SK-N-SH treated with all-trans-retinoic acid at 6 μM for 48 hours (cell line): Measurements from ENCODE around the gene GNAQ.

Source experiments
- ATAC-seq: fragments of 200-7000 bp; cut with Tn5 transposase; 3 replicates; pipeline ENCODE4 v1.9.1; 2020; ENCODE audit warnings: mild to moderate bottlenecking, moderate library complexity
- ARNTL ChIP-seq: fragments of 450-650 bp; formaldehyde crosslinking; IDR thresholded peaks from 2 replicates; pipeline ENCODE4 v1.5.0; 2020; ENCODE audit warnings: low read depth, mild to moderate bottlenecking, moderate library complexity, borderline replicate concordance
- BACH2 ChIP-seq: fragments of 250-450 bp; sonication (Bioruptor Pico); IDR thresholded peaks from 2 replicates; pipeline ENCODE4 v1.9.0; 2021; ENCODE audit warnings: mild to moderate bottlenecking, borderline replicate concordance
- CSDC2 ChIP-seq: fragments of 250-450 bp; sonication (Bioruptor Pico); IDR thresholded peaks from 2 replicates; pipeline ENCODE4 v1.5.0; 2020; ENCODE audit warnings: mild to moderate bottlenecking, moderate library complexity
- CSRNP3 ChIP-seq: fragments of 250-450 bp; sonication (Bioruptor Pico); IDR thresholded peaks from 2 replicates; pipeline ENCODE4 v1.5.1; 2021; ENCODE audit warnings: mild to moderate bottlenecking, moderate library complexity
- ESRRG ChIP-seq: fragments of 250-450 bp; sonication (Bioruptor Pico); IDR thresholded peaks from 2 replicates; pipeline ENCODE4 v1.6.1; 2021; ENCODE audit warnings: mild to moderate bottlenecking
- GLIS3 ChIP-seq: fragments of 250-450 bp; sonication (Bioruptor Pico); IDR thresholded peaks from 2 replicates; pipeline ENCODE4 v1.5.0; 2020; ENCODE audit warnings: mild to moderate bottlenecking, moderate library complexity
- ISL1 ChIP-seq: fragments of 250-450 bp; sonication (Bioruptor Pico); IDR thresholded peaks from 2 replicates; pipeline ENCODE4 v2.1.2; 2022; ENCODE audit warnings: mild to moderate bottlenecking, moderate library complexity
- PPARA ChIP-seq: fragments of 250-450 bp; sonication (Bioruptor Pico); IDR thresholded peaks from 2 replicates; pipeline ENCODE4 v1.5.0; 2020; ENCODE audit warnings: mild to moderate bottlenecking, borderline replicate concordance
- RARB ChIP-seq: fragments of 250-450 bp; sonication (Bioruptor Pico); IDR thresholded peaks from 2 replicates; pipeline ENCODE4 v1.8.0; 2021; ENCODE audit warnings: mild to moderate bottlenecking, moderate library complexity
- SNAI2 ChIP-seq: fragments of 250-450 bp; sonication (Bioruptor Pico); IDR thresholded peaks from 2 replicates; pipeline ENCODE4 v1.5.0; 2020; ENCODE audit warnings: mild to moderate bottlenecking, moderate library complexity
- TCF4 ChIP-seq: fragments of 250-450 bp; sonication (Bioruptor Pico); IDR thresholded peaks from 2 replicates; pipeline ENCODE4 v1.8.0; 2021; ENCODE audit warnings: mild to moderate bottlenecking, moderate library complexity, borderline replicate concordance
- TOX ChIP-seq: fragments of 250-450 bp; sonication (Bioruptor Pico); IDR thresholded peaks from 2 replicates; pipeline ENCODE4 v1.8.0; 2021; ENCODE audit warnings: mild to moderate bottlenecking, moderate library complexity, borderline replicate concordance
- TSHZ2 ChIP-seq: fragments of 250-450 bp; sonication (Bioruptor Pico); IDR thresholded peaks from 2 replicates; pipeline ENCODE4 v1.5.0; 2020; ENCODE audit warnings: mild to moderate bottlenecking, moderate library complexity
- ZC3H10 ChIP-seq: fragments of 250-450 bp; sonication (Bioruptor Pico); IDR thresholded peaks from 2 replicates; pipeline ENCODE4 v1.5.1; 2021; ENCODE audit warnings: mild to moderate bottlenecking, moderate library complexity
- ZFP3 ChIP-seq: fragments of 250-450 bp; sonication (Bioruptor Pico); IDR thresholded peaks from 2 replicates; pipeline ENCODE4 v1.5.0; 2020; ENCODE audit warnings: mild to moderate bottlenecking, moderate library complexity
- ZFP30 ChIP-seq: fragments of 450-650 bp; formaldehyde crosslinking; IDR thresholded peaks from 2 replicates; pipeline ENCODE4 v1.5.0; 2022; ENCODE audit warnings: mild to moderate bottlenecking, moderate library complexity
- ZNF565 ChIP-seq: fragments of 450-650 bp; formaldehyde crosslinking; conservative IDR thresholded peaks from 2 replicates; pipeline ENCODE4 v1.5.0; 2020; ENCODE audit warnings: low read depth, mild to moderate bottlenecking, moderate library complexity
- ZNF70 ChIP-seq: fragments of 450-650 bp; formaldehyde crosslinking; IDR thresholded peaks from 2 replicates; pipeline ENCODE4 v1.5.0; 2020; ENCODE audit warnings: mild to moderate bottlenecking, moderate library complexity
- ZNF8 ChIP-seq: fragments of 450-650 bp; formaldehyde crosslinking; IDR thresholded peaks from 2 replicates; pipeline ENCODE4 v1.5.0; 2020; ENCODE audit warnings: mild to moderate bottlenecking, moderate library complexity
- TF ChIP-seq, protein P1 (sequence below): fragments of 250-450 bp; sonication (Bioruptor Pico); IDR thresholded peaks from 2 replicates; pipeline ENCODE4 v1.8.0; 2020; ENCODE audit warnings: mild to moderate bottlenecking, moderate library complexity, borderline replicate concordance
- TF ChIP-seq, protein P2 (sequence below): fragments of 250-450 bp; sonication (Bioruptor Pico); IDR thresholded peaks from 2 replicates; pipeline ENCODE4 v1.8.0; 2021; ENCODE audit warnings: low read depth, mild to moderate bottlenecking, moderate library complexity, borderline replicate concordance
- TF ChIP-seq, protein P3 (sequence below): fragments of 250-450 bp; sonication (Bioruptor Pico); IDR thresholded peaks from 2 replicates; pipeline ENCODE4 v1.5.1; 2020; ENCODE audit warnings: low read depth, mild to moderate bottlenecking, moderate library complexity

The GNAQ gene

GRCh38 chr9:77794985-77795384, 236.6 kb downstream of the GNAQ start:
- TF ChIP-seq ZNF70 (CRISPR knock-in tag) (no peak), ZNF565 (no peak), SNAI2 (no peak), ZFP3 (CRISPR knock-in tag) (no peak), RARB (CRISPR knock-in tag) (no peak), CSDC2 (CRISPR knock-in tag) (no peak)
- ATAC-seq, result no peak

DNA sequence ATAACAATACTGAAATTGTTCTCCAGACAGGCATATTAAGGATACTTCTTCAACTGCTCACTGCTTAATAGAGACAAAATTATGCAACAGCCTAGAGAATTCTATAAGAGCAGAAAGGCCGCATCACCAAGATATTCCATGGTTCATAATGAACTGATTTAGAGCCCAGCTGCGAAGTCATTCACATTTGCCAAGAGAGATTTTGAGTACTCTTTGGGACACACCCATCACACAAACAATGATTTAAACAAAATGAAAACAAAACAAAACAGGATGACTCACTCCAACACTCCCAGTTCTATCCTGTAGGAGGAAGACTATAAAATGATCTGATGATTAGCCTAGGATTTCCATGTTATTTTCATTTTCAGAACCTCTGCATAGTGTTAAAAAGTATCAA, 237.8 kb downstream of the GNAQ start:
- no peak; the same call in 2 of the 3 replicates for ATAC-seq
- no peak for TF ChIP-seq CSRNP3 (CRISPR knock-in tag)
- no peak for TF ChIP-seq CSDC2 (CRISPR knock-in tag)
- TF ChIP-seq ZNF8, result no peak
- TF ChIP-seq ZFP30 (CRISPR knock-in tag), result no peak
- TF ChIP-seq GLIS3 (CRISPR knock-in tag), result no peak
- no peak for TF ChIP-seq ZC3H10 (CRISPR knock-in tag)
- no peak for TF ChIP-seq PPARA (CRISPR knock-in tag)
- TF ChIP-seq, protein P1, sequence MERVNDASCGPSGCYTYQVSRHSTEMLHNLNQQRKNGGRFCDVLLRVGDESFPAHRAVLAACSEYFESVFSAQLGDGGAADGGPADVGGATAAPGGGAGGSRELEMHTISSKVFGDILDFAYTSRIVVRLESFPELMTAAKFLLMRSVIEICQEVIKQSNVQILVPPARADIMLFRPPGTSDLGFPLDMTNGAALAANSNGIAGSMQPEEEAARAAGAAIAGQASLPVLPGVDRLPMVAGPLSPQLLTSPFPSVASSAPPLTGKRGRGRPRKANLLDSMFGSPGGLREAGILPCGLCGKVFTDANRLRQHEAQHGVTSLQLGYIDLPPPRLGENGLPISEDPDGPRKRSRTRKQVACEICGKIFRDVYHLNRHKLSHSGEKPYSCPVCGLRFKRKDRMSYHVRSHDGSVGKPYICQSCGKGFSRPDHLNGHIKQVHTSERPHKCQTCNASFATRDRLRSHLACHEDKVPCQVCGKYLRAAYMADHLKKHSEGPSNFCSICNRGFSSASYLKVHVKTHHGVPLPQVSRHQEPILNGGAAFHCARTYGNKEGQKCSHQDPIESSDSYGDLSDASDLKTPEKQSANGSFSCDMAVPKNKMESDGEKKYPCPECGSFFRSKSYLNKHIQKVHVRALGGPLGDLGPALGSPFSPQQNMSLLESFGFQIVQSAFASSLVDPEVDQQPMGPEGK (CRISPR knock-in tag), result no peak
- TF ChIP-seq, all 23 proteins: peak for 0

DNA sequence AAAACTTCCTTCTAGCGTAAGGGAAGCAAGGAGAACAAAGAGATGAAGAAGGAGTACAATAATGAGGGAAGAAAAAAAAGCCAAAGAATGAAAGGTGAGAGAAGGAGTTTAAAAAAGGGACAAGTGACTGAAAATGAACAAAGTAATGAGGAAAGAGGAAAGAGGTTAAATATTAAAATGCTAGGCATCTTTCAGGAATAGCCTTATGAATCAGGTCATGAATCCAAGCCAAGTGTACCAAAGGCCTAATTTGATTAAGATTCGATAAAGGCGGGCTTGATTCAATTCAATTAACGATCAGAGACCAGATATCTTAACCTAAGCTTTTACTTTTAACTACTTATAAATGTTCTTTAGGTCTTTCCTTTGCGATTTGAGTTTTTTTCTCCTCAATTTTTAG, 241.7 kb downstream of the GNAQ start:
- ATAC-seq, result no peak
- TF ChIP-seq ZFP30 (CRISPR knock-in tag) (no peak), ISL1 (CRISPR knock-in tag) (no peak), RARB (CRISPR knock-in tag) (no peak), TOX (CRISPR knock-in tag) (no peak), BACH2 (CRISPR knock-in tag) (no peak), ZFP3 (CRISPR knock-in tag) (no peak), CSDC2 (CRISPR knock-in tag) (no peak), CSRNP3 (CRISPR knock-in tag) (no peak)
- TF ChIP-seq, protein P2, sequence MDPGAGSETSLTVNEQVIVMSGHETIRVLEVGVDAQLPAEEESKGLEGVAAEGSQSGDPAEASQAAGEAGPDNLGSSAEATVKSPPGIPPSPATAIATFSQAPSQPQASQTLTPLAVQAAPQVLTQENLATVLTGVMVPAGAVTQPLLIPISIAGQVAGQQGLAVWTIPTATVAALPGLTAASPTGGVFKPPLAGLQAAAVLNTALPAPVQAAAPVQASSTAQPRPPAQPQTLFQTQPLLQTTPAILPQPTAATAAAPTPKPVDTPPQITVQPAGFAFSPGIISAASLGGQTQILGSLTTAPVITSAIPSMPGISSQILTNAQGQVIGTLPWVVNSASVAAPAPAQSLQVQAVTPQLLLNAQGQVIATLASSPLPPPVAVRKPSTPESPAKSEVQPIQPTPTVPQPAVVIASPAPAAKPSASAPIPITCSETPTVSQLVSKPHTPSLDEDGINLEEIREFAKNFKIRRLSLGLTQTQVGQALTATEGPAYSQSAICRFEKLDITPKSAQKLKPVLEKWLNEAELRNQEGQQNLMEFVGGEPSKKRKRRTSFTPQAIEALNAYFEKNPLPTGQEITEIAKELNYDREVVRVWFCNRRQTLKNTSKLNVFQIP (CRISPR knock-in tag), result no peak
- TF ChIP-seq, all 23 proteins: peak for 0

DNA sequence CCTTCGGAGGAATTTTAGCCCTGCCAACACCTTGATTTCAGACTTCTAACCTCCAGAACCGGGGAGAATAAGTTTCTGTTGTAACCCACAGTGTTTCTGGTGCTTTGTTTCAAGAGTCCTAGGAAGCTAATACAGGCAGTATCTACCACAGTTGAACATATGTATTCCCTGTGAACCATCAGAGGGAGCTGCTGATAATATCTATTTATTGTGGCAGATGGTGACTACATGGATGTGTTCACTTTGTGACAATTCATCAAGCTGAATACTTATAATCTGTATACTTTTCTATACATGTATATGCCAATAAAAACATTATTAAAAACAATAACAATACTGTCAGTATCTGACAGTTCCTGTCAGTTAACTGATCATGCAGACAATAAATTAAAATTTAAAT, 246.3 kb downstream of the GNAQ start:
- TF ChIP-seq TOX (CRISPR knock-in tag), result no peak
- TF ChIP-seq ZC3H10 (CRISPR knock-in tag), result no peak
- no peak for TF ChIP-seq ZNF70 (CRISPR knock-in tag)
- TF ChIP-seq TCF4, result no peak; the same call in 1 of the 2 replicates
- no peak for ATAC-seq

DNA sequence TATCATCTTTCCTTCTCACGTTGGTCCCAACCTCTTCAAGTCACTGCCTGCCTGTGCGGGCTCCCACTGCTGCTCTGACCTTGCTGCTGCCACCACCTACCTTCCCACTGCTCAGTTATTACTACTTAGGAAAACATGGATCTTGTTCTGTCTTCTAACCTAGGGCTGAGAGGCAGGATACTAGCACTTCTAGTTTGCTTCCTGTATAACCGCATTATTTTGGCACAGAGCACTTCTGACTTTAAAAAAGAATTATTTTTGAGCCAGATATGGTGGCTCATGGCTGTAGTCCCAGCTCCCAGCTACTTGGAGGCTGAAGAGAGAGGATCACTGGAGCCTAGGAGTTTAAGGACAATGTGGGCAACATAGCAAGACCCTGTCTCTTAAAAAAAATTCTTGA, 248.1 kb downstream of the GNAQ start:
- TF ChIP-seq BACH2 (CRISPR knock-in tag) (no peak), ZC3H10 (CRISPR knock-in tag) (no peak), TOX (CRISPR knock-in tag) (no peak), GLIS3 (CRISPR knock-in tag) (no peak), ARNTL (no peak), ESRRG (CRISPR knock-in tag) (no peak), RARB (CRISPR knock-in tag) (no peak), ZNF565 (no peak), PPARA (CRISPR knock-in tag) (no peak), SNAI2 (no peak), TCF4 (no peak), TSHZ2 (no peak)
- TF ChIP-seq, protein P3, sequence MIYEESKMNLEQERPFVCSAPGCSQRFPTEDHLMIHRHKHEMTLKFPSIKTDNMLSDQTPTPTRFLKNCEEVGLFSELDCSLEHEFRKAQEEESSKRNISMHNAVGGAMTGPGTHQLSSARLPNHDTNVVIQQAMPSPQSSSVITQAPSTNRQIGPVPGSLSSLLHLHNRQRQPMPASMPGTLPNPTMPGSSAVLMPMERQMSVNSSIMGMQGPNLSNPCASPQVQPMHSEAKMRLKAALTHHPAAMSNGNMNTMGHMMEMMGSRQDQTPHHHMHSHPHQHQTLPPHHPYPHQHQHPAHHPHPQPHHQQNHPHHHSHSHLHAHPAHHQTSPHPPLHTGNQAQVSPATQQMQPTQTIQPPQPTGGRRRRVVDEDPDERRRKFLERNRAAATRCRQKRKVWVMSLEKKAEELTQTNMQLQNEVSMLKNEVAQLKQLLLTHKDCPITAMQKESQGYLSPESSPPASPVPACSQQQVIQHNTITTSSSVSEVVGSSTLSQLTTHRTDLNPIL (CRISPR knock-in tag), result no peak
- no peak for ATAC-seq
